ENCODE data around the gene YES1.
"Not testable (repeated sequence)": the region's sequence is repeated elsewhere in the genome, so short reads cannot be mapped to it uniquely, and the experiment has no call there.

Gene YES1

DNA sequence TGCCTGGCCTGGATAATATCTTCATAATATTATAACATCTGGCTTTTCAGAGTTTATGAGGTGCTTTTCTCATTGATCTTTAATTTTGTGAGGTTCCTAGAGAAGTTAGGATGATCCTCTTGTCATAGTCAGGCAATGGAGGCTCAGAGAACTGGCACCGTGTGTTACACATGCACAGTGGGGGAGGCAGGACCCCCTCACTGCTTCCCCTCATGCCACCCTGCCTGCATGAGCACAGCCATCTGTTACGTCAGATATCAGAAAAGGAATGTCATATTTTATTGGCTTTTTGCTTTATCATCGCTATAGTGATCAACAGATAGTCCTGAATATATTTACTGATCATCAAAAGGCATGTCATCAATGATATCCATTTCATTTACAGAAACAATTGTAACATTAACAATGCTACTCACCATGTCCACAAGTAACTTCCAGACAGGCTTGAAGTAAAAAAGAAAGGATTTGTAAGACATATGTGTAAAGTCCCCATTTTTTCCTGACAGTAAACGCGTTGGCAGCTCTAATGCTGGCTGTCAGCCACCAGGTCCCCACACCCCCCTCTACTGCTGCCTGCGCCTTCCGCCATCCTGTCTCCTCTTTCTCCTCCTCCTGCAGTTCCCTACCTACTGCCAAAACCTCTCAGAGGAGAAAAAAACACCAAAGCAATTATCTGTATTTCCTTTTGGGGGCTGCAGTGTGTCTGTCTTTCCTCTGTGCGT lies 118.4 kb downstream of the YES1 start:
- Histone ChIP-seq H3K9ac (ENCODE audit: insufficient read length, low read depth) (no peak overlapping the region), H3K36me3 (ENCODE audit: insufficient read depth, insufficient read length, low read length) (peaks cover 55% of the 10 kb centered on the region), H3K4me1 (ENCODE audit: insufficient read depth, insufficient read length) (no peaks in the 10 kb centered on the region), H3K9me3 (ENCODE audit: insufficient read depth, low read length) (no peaks in the 10 kb centered on the region), H3K4me3 (ENCODE audit: insufficient read length, low read depth) (no peak overlapping the region), H3K27me3 (ENCODE audit: insufficient read depth, insufficient read length) (no peaks in the 10 kb centered on the region)
- TF ChIP-seq SUZ12 (IDR thresholded peaks at IDR 0.05; ENCODE audit: extremely low read depth, insufficient read depth, insufficient read length) = no peak
- TF ChIP-seq ZNF274 (IDR thresholded peaks at IDR 0.05; ENCODE audit: low read depth, low read length) = no peak
- no peak for TF ChIP-seq YY1 (IDR thresholded peaks at IDR 0.05; ENCODE audit: insufficient read depth, insufficient read length)
- no peak for DNase-seq (ENCODE audit: low read depth, low spot score)

DNA sequence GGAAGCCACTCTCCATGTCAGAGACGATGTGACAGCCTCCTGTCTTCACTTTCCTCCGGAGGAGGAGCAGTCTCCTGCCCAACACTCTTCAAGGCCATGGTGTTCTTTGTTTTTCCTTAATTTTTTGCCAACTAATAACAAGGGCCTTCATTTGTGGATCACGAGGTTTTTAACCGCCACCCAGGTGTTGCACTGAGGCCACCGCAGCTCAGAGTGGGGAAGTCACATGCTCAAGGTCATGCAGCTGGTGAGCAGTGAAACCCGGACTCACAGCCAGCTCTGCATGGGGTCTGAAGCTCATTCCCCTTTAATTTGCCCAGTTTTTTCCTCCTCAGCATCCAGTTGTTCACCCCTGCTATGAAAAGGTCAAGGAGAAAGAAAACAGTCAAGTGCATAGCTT lies 119.2 kb downstream of the YES1 start:
- Histone ChIP-seq H3K27me3 (ENCODE audit: insufficient read depth, insufficient read length) (no peaks in the 10 kb centered on the region), H3K4me1 (ENCODE audit: insufficient read depth, insufficient read length) (no peaks in the 10 kb centered on the region), H3K9ac (ENCODE audit: insufficient read length, low read depth) (no peak overlapping the region), H3K4me3 (ENCODE audit: insufficient read length, low read depth) (no peak overlapping the region), H3K9me3 (ENCODE audit: insufficient read depth, low read length) (no peaks in the 10 kb centered on the region), H3K36me3 (ENCODE audit: insufficient read depth, insufficient read length, low read length) (peaks cover 56% of the 10 kb centered on the region)
- DNase-seq (ENCODE audit: low read depth, low spot score) = no peak
- no peak for TF ChIP-seq SUZ12 (IDR thresholded peaks at IDR 0.05; ENCODE audit: extremely low read depth, insufficient read depth, insufficient read length)
- no peak for TF ChIP-seq ZNF274 (IDR thresholded peaks at IDR 0.05; ENCODE audit: low read depth, low read length)
- TF ChIP-seq YY1 (IDR thresholded peaks at IDR 0.05; ENCODE audit: insufficient read depth, insufficient read length) = no peak

DNA sequence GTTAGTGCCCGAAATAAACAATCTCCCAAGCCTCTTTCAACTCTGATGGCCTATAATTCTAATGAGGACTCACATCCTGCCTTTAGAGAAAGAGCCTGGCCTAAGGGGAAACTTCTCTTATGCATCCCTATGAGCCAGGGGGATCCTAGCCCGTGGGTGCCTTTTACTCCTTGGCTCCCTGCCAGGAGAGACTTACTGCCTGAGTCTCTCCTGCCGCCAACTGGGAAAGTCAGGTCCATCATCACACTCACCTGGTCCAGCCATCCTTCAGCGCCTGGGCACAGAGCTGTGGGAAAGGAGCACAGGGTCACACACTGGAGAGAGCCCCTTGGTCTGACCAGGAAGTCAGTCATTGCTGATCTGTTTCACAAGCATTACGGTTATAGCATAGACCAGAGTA lies 123.7 kb downstream of the YES1 start:
- DNase-seq (ENCODE audit: low read depth, low spot score) = no peak
- H3K36me3 ChIP-seq (ENCODE audit: insufficient read depth, insufficient read length, low read length) = peaks cover 68% of the 10 kb centered on the region
- H3K9ac ChIP-seq (ENCODE audit: insufficient read length, low read depth) = no peak overlapping the region

DNA sequence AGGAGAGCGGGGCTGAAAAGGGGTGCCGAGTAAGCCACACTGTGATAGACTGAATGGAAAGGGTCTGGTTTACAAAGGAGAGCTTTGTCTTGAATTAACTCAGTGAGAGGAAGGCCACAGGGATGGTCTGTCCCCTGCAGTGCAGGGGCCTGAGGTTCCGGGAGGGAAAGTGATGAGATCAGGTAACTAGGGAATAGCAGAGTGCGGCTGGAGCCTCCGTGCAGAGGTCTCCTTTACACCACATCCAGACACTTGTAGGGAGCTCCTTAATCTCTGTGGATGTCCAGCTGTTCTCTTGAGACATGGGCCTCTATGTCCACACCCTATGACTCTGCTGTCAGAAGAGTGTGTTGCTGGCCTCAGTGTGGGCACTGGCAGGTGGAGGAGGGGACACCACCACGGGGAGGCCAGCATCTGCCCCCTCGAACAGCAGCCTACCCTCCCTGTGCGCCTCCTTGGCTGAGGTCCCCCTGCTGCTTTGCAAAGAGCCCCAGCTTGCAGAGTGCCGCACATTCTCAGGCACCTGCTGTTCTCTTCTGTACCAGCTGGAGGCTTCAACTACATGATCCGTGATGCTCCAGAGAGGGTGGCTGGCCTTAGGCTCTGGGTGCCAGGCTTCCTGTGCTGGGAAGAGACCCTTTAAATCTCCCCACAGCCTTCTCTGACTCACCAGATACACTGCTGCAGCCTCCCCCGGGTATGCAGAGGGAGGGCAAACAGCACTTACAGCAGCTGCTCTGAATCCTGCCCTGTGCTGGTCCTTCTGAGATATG lies 125.5 kb downstream of the YES1 start:
- DNase-seq (ENCODE audit: low read depth, low spot score) = no peak
- Histone ChIP-seq H3K27me3 (ENCODE audit: insufficient read depth, insufficient read length) (no peaks in the 10 kb centered on the region), H3K4me1 (ENCODE audit: insufficient read depth, insufficient read length) (peaks cover 7% of the 10 kb centered on the region), H3K9me3 (ENCODE audit: insufficient read depth, low read length) (no peaks in the 10 kb centered on the region), H3K9ac (ENCODE audit: insufficient read length, low read depth) (no peak overlapping the region), H3K4me3 (ENCODE audit: insufficient read length, low read depth) (no peak overlapping the region), H3K36me3 (ENCODE audit: insufficient read depth, insufficient read length, low read length) (peaks cover 67% of the 10 kb centered on the region)
- no peak for TF ChIP-seq SUZ12 (IDR thresholded peaks at IDR 0.05; ENCODE audit: extremely low read depth, insufficient read depth, insufficient read length)
- no peak for TF ChIP-seq YY1 (IDR thresholded peaks at IDR 0.05; ENCODE audit: insufficient read depth, insufficient read length)
- no peak for TF ChIP-seq ZNF274 (IDR thresholded peaks at IDR 0.05; ENCODE audit: low read depth, low read length)

More for the DNA sequence above, 123.7 kb downstream of the YES1 start:
- Histone ChIP-seq H3K4me3 (ENCODE audit: insufficient read length, low read depth) (no peak overlapping the region), H3K4me1 (ENCODE audit: insufficient read depth, insufficient read length) (peaks cover 7% of the 10 kb centered on the region), H3K27me3 (ENCODE audit: insufficient read depth, insufficient read length) (no peaks in the 10 kb centered on the region), H3K9me3 (ENCODE audit: insufficient read depth, low read length) (no peaks in the 10 kb centered on the region)
- no peak for TF ChIP-seq SUZ12 (IDR thresholded peaks at IDR 0.05; ENCODE audit: extremely low read depth, insufficient read depth, insufficient read length)
- TF ChIP-seq ZNF274 (IDR thresholded peaks at IDR 0.05; ENCODE audit: low read depth, low read length) = no peak
- no peak for TF ChIP-seq YY1 (IDR thresholded peaks at IDR 0.05; ENCODE audit: insufficient read depth, insufficient read length)

DNA sequence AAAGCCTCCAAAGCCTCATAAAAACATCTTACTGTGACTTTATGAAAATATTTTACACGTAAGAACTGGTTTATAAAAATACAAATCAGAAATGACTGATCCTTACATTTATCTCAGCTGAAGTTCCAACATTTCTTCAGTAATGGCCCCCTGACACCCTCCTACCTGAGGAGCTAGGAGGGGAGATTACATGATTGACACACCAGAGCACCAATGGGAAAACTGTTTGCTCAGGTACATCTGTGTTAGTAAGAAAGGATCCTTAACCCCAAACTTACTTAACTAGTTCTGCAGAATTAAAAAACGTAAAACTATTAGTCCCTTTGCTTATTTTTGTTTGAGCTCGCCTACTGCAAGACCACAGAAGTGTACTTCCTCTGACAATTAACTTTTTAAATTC lies 126.6 kb downstream of the YES1 start:
- no peak overlapping the region for H3K4me3 ChIP-seq (ENCODE audit: insufficient read length, low read depth)
- TF ChIP-seq YY1 (IDR thresholded peaks at IDR 0.05; ENCODE audit: insufficient read depth, insufficient read length) (no peak), ZNF274 (IDR thresholded peaks at IDR 0.05; ENCODE audit: low read depth, low read length) (no peak), SUZ12 (IDR thresholded peaks at IDR 0.05; ENCODE audit: extremely low read depth, insufficient read depth, insufficient read length) (no peak)
- H3K9ac ChIP-seq (ENCODE audit: insufficient read length, low read depth) = no peak overlapping the region
- DNase-seq (ENCODE audit: low read depth, low spot score) = no peak
- no peaks in the 10 kb centered on the region for H3K9me3 ChIP-seq (ENCODE audit: insufficient read depth, low read length)
- peaks cover 70% of the 10 kb centered on the region for H3K36me3 ChIP-seq (ENCODE audit: insufficient read depth, insufficient read length, low read length)
- H3K27me3 ChIP-seq (ENCODE audit: insufficient read depth, insufficient read length) = no peaks in the 10 kb centered on the region
- peaks cover 7% of the 10 kb centered on the region for H3K4me1 ChIP-seq (ENCODE audit: insufficient read depth, insufficient read length)

DNA sequence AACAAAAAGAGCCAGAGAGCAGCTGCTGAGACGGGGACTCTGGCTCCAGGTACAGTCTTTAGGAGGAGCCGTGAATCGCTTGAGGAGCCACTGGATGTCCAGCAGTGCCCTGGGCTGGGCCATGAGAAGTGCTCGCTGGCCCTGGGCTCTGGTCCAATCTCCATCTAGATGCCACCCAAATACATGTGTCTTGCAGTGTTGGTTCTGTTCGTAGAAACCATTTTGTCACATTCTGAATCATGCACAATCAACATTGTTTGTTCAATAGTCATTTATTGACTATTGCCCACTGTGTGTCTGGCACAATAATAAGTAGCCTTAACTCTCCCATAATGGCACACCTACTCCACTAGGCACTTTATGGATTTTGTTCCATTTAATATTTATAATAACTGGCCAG lies 128.5 kb downstream of the YES1 start:
- TF ChIP-seq SUZ12 (IDR thresholded peaks at IDR 0.05; ENCODE audit: extremely low read depth, insufficient read depth, insufficient read length) = no peak
- TF ChIP-seq ZNF274 (IDR thresholded peaks at IDR 0.05; ENCODE audit: low read depth, low read length) = no peak
- no peak for TF ChIP-seq YY1 (IDR thresholded peaks at IDR 0.05; ENCODE audit: insufficient read depth, insufficient read length)
- no peak for DNase-seq (ENCODE audit: low read depth, low spot score)
- peaks cover 7% of the 10 kb centered on the region for H3K4me1 ChIP-seq (ENCODE audit: insufficient read depth, insufficient read length)
- no peak overlapping the region for H3K4me3 ChIP-seq (ENCODE audit: insufficient read length, low read depth)
- no peaks in the 10 kb centered on the region for H3K9me3 ChIP-seq (ENCODE audit: insufficient read depth, low read length)
- peaks cover 68% of the 10 kb centered on the region for H3K36me3 ChIP-seq (ENCODE audit: insufficient read depth, insufficient read length, low read length)
- no peak overlapping the region for H3K9ac ChIP-seq (ENCODE audit: insufficient read length, low read depth)
- H3K27me3 ChIP-seq (ENCODE audit: insufficient read depth, insufficient read length) = no peaks in the 10 kb centered on the region

DNA sequence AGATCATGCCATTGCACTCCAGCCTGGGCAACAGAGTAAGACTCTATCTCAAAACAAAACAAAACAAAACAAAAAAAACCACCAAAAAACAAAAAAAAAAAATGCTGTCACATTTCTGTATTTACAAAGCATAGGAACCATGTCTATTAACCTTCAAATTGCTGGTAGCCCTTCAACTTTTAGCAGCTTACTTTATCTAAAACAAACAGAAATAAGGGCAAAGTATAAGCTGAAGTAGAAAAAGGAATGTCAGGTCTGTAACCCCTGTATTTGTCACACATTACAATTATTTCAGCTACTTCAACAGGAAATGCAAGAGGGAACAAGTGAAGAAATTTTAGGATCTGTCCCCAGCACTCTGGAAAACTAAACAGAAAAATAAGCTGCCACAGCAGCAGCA lies 129.2 kb downstream of the YES1 start:
- Histone ChIP-seq H3K36me3 (ENCODE audit: insufficient read depth, insufficient read length, low read length) (peaks cover 73% of the 10 kb centered on the region), H3K9me3 (ENCODE audit: insufficient read depth, low read length) (no peaks in the 10 kb centered on the region), H3K4me3 (ENCODE audit: insufficient read length, low read depth) (no peak overlapping the region), H3K4me1 (ENCODE audit: insufficient read depth, insufficient read length) (peaks cover 7% of the 10 kb centered on the region), H3K9ac (ENCODE audit: insufficient read length, low read depth) (no peak overlapping the region), H3K27me3 (ENCODE audit: insufficient read depth, insufficient read length) (no peaks in the 10 kb centered on the region)
- DNase-seq (ENCODE audit: low read depth, low spot score) = no peak
- TF ChIP-seq ZNF274 (IDR thresholded peaks at IDR 0.05; ENCODE audit: low read depth, low read length) (no peak), SUZ12 (IDR thresholded peaks at IDR 0.05; ENCODE audit: extremely low read depth, insufficient read depth, insufficient read length) (no peak)

DNA sequence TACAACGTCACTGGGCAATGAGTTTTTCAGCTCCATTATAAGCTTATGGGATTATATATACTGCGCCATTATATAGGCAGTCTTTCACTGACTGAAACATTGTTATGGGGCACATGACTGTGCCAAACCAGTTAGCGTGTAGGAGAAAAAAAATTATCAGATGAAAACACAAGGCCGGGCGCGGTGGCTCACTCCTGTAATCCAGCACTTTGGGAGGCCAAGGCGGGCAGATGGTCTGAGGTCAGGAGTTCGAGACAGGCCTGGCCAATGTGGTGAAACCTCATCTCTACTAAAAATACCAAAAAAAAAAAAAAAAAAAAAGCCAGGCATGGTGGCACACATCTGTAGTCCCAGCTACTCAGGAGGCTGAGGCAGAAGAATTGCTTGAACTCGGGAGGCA lies 129.6 kb downstream of the YES1 start:
- DNase-seq (ENCODE audit: low read depth, low spot score); H3K27me3 ChIP-seq (ENCODE audit: insufficient read depth, insufficient read length); H3K4me3 ChIP-seq (ENCODE audit: insufficient read length, low read depth); H3K4me1 ChIP-seq (ENCODE audit: insufficient read depth, insufficient read length); H3K9ac ChIP-seq (ENCODE audit: insufficient read length, low read depth); H3K9me3 ChIP-seq (ENCODE audit: insufficient read depth, low read length): not testable (repeated sequence)
- peaks cover 74% of the 10 kb centered on the region for H3K36me3 ChIP-seq (ENCODE audit: insufficient read depth, insufficient read length, low read length)
